Mammary epithelial cell (primary cell): ENCODE results near the gene FSTL4.

ENCODE experiments used
- EZH2 ChIP-seq: IDR thresholded peaks from 2 replicates; pipeline ENCODE4 v1.6.1; 2012; ENCODE audit warnings: low read length, inconsistent platforms, borderline replicate concordance
- TF ChIP-seq, protein P1 (sequence below), 2 donors: IDR thresholded peaks in 1 of 2; conservative IDR thresholded peaks in 1 of 2; 2 replicates each; pipeline ENCODE4 v1.5.1; 2011 to 2012; ENCODE audit warnings: inconsistent platforms in 2 of 2, low read length in 2 of 2, mild to moderate bottlenecking in 2 of 2, control low read depth in 1 of 2, low read depth in 1 of 2; ENCODE audit not compliant: insufficient read depth in 1 of 2; ENCODE audit errors: extremely low read depth in 1 of 2

DNA sequence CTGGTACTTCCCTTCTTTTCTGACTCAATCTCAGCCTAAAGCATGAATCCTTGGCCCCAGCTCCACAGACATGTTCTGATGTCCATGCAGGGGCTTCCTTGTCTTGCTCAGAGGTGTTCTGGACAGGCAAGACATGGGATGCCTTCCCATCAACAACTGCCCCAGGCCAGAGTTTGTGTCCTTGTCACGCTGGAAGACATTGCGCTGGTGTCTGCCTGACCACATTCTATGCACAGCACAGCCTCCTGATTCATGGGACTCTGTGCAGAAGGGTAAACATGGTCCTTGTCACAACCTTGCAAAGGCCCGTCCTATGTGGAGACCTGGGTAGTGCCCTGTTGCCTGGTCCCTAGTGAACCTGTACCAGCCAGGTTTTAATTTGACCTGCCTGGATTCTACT lies 212.2 kb downstream of the FSTL4 start:
- TF ChIP-seq EZH2 = no peak
- TF ChIP-seq, protein P1, sequence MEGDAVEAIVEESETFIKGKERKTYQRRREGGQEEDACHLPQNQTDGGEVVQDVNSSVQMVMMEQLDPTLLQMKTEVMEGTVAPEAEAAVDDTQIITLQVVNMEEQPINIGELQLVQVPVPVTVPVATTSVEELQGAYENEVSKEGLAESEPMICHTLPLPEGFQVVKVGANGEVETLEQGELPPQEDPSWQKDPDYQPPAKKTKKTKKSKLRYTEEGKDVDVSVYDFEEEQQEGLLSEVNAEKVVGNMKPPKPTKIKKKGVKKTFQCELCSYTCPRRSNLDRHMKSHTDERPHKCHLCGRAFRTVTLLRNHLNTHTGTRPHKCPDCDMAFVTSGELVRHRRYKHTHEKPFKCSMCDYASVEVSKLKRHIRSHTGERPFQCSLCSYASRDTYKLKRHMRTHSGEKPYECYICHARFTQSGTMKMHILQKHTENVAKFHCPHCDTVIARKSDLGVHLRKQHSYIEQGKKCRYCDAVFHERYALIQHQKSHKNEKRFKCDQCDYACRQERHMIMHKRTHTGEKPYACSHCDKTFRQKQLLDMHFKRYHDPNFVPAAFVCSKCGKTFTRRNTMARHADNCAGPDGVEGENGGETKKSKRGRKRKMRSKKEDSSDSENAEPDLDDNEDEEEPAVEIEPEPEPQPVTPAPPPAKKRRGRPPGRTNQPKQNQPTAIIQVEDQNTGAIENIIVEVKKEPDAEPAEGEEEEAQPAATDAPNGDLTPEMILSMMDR (conservative IDR thresholded peaks at IDR 0.05 in 1 of 2, IDR thresholded peaks at IDR 0.05 in 1 of 2; ENCODE audit: extremely low read depth in 1 of 2, insufficient read depth in 1 of 2, low read depth in 1 of 2, low read length in 2 of 2) = no peak
